HG03460 (cell line): Measurements from ENCODE around the gene CLCNKA.
A peak's percentile ranks its signal among the peaks of the same experiment; 100 is the strongest.
"Not testable (repeated sequence)": the region's sequence is repeated elsewhere in the genome, so short reads cannot be mapped to it uniquely, and the experiment has no call there.

Source experiments
- ATAC-seq: cut with Tn5 transposase; IDR thresholded peaks from one replicate; pipeline ENCODE4 v1.9.1; 2021; ENCODE audit not compliant: unreplicated experiment

The CLCNKA gene

GRCh38 chr1:16017076-16017460 lies 4.8 kb upstream of the CLCNKA start:
- ATAC-seq = no peak

GRCh38 chr1:16017461-16018303 lies 4.2 kb upstream of the CLCNKA start, which contains the start of gene HSPB7:
TSS of gene HSPB7 (minus strand) at chr1:16018043. CDS start at chr1:16017963, 80 bp downstream.
- ATAC-seq = no peak

GRCh38 chr1:16018308-16018707 lies 3.5 kb upstream of the CLCNKA start:
- no peak for ATAC-seq

- ATAC-seq = no peak
Observed at GRCh38 chr1:16018749-16019643, 2.8 kb upstream of the CLCNKA start.

GRCh38 chr1:16019644-16020277 lies 2.1 kb upstream of the CLCNKA start:
- no peak for ATAC-seq

DNA sequence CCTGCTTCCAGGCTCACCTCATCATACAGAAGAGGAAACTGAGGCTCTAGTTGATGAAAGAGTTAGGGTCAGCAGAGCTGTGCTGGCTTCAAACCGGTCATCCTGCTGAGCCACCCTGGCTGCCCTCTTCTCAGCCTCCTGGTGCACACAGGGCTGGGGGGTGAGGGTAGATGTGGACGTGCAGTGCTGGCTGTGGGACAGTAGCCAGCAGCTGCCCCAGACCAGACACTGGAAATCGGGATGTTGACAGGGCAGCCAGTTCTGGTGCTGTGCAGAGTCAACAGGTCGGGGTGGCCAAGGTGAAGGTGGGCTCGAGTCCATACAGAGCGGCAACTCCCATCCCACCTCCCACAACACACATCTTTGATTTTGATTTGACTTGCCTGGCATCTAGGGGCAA lies 1.5 kb upstream of the CLCNKA start:
- ATAC-seq = no peak

DNA sequence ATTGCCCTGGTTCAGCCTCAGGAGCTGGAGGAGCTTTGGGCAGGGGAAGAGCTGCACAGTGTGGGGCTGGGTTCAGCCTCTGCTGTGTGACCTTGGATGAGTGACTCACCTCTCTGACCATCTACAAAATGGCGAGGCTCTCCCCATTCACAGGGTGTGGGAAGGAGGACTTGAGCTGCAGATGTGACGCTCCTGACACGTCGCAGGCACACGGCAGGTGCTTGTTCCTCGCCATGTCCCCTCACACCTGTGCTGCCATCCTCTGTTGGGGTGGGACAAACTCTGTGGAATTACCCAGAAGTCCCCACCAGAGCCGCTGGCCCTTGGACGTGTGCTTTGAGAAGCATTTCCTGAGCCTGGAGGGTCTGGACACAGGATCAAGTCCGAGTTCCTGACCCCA lies 958 bp upstream of the CLCNKA start:
- ATAC-seq = not testable (repeated sequence)

DNA sequence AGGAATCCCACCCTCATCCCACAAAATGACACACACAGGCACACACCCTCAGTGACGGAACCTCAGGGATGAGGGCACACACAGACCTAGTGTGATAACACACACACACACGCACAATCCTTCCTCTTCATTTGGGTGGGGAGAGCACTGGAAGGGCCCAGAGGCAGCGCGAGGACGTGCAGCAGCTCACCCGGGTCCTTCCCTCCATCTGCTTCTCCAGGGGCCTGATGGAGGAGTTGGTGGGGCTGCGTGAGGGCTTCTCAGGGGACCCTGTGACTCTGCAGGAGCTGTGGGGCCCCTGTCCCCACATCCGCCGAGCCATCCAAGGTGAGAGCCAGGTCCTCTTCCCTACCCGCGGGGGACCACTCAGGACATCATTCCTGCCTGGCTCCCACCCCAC lies 557 bp downstream of the CLCNKA start:
- no peak for ATAC-seq

DNA sequence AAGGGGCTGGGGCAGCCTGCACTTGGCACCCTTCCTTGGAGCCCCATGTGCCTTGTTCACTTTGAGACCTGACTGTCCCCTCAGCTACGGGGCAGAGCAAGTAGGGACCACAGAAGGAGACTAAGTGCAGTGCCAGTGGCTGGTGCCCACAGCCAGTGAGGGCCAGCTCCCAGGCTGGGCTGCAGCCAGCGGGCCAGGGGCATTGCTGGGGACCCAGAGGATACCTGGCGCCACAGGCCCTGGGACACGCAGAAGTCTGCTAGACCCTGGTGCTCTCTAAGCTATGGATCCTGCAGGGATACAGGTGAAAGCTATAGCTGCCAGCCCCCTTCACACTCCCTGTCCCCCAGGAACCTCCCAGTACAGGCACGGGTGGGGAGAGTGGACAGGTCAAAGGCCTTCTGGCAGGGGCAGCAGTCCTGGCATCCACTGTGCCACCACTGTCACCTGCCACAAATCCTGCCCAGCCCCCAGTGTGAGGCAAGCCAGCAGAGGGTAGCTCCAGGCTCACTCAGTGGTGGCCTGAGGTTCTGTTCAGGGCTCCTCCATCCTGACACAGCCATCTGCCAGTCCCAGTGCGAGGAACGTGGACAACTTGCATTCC lies 1.3 kb downstream of the CLCNKA start:
- no peak for ATAC-seq

DNA sequence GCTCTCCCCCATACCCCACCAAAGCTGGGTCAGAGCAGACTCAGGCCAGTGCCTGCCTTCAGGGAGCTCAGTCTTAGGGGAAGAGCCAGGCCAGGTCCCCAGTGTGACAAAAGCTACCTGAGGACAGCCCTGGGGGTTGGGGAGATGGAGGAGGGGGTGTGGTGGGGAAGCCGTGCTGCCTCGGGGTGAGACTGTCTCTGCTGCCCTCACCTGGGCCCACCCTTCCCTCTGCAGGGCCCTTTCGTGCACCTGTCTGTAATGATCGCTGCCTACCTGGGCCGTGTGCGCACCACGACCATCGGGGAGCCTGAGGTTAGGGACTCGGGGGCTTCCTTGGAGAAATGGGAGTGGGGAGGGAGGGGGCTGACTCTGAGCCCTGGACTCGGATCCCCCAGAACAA lies 4.5 kb downstream of the CLCNKA start:
- ATAC-seq = not testable (repeated sequence)

GRCh38 chr1:16026723-16027484 lies 5.1 kb downstream of the CLCNKA start:
- no peak for ATAC-seq

DNA sequence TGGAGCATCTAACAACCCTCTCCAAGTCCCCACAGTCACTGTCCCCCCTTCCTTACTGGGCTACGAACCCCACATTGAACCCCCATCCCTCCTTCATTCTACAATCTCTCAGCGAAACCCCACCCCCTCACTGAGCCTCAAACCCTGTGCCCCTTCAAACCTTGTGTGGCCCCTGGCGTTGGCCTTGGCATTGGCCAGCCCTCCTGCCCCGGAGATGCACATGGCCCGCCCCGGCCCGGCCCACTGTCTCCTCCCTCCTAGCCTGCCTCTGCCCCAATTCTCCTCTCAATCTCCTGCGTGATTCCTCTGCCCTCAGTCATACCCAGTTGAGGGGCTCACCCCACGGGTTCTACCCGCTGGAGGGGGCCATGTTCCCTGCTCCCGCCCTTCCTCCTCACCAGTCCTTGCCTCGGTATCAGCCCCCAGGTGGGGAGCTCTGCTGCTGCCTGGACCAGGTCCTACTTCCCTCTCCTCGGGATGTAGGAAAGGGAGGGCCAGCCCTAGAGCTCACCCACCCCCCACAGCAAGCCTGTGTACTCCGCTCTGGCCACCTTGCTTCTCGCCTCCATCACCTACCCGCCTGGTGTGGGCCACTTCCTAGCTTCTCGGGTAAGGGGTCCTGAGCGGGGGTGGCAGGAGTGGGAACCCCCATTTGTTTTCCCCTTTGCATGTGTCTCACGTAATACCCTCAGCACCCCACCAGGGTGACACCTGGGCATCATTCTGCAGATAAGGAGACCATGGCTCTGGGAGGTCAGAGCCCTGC lies 6.6 kb downstream of the CLCNKA start:
- ATAC-seq = no peak

- not testable (repeated sequence) for ATAC-seq
Observed at GRCh38 chr1:16029003-16029268, 7.1 kb downstream of the CLCNKA start.

- no peak for ATAC-seq
Observed at GRCh38 chr1:16029288-16029687, 7.5 kb downstream of the CLCNKA start.

- ATAC-seq = no peak
Observed at GRCh38 chr1:16031551-16031950, 9.7 kb downstream of the CLCNKA start.

DNA sequence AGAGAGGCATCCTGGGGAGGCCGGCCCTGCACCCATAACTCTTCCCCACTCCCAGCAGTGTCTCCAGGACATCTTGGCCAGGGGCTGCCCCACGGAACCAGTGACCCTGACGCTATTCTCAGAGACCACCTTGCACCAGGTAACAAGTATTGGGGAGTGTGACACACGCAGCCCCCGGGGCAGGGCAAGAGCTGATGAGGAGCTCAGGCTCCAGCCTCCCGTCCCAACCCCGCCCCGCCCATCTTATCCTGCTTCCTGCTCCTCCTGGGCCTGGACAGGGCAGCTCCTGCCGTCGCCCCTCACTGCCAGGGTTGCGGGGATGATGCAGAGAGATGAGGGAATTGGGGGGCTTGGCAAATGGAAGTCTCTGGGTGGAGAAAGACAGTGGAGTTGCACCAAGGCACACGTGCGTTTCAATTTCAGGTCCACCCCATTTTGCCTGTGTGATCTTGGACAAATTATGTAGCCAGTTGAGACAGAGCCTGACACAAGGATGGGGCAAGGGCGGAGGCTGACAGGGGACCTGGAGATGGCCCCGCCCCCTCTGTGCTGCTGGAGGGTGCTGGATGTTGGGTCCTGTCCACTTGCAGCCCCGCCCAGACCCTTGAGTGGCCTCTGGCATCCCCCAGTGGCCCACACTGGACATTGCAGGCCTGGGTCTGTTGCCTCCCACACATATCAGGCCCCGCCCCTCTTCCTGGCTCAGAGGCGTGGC lies 10.7 kb downstream of the CLCNKA start:
- peak; percentile 56 for ATAC-seq

DNA sequence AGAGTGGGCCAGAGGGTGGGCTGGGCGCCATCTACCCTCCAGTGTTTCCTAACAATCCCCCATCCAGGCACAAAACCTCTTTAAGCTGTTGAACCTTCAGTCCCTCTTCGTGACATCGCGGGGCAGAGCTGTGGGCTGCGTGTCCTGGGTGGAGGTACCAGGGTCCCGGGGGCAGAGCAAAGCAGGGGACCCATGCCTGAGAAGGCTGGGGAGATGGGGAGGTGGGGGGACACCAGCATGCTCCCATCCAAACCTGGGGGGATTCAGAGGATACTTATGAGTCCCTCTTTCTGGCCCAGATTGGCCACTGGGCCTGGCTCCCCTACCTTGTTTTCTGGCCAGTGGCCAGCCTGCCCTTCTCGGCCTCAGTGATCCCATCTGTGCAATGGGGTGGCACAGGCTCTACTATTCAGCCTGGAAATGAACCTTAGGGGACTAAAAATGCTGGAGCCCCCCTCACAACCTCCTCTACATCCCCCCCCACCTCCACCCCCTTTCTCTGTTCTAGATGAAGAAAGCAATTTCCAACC lies 11.3 kb downstream of the CLCNKA start:
- ATAC-seq = not testable (repeated sequence)

- ATAC-seq = not testable (repeated sequence)
Observed at GRCh38 chr1:16036461-16036860, 14.6 kb downstream of the CLCNKA start.

- ATAC-seq = no peak
Observed at GRCh38 chr1:16038620-16038912, 16.7 kb downstream of the CLCNKA start.
